ENCODE measurements around the gene PPM1H.

DNA sequence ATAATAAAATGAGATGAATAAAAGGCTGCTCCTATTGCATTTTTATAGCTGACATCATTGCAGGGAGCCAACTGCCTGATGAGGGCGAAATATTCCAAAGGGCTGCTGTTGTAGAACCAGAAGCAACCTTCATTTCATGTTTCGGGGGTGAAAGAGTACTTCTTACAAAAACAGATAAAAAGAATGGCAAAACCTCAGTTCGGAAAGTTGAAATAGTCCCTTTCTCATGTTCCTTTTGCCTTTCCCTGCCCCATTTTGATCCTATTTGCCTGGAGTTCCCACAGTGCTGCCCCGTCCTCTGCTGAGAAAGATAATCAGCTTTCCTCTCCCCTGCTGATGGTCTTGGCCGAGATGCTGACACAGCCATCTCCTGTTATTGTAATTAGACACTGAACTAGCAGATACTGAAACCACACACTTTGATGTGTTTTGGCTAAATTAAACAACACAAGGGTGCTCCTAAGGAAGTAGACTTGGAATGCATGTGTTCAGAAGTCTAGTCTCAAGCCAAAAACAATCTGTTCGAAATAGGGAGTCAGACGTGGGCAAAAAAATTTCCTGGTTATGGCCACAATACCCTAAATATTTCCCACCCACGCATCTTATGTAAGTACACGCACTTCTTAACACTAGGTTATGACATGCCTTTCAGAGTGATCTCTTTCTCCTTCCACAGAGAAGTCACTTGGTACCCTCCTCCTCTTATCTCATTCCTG, 117.2 kb downstream of the PPM1H start:
- TF ChIP-seq EZH2 (IDR thresholded peaks at IDR 0.05; ENCODE audit: borderline replicate concordance, low read length): no peak
- TF ChIP-seq, protein P1, sequence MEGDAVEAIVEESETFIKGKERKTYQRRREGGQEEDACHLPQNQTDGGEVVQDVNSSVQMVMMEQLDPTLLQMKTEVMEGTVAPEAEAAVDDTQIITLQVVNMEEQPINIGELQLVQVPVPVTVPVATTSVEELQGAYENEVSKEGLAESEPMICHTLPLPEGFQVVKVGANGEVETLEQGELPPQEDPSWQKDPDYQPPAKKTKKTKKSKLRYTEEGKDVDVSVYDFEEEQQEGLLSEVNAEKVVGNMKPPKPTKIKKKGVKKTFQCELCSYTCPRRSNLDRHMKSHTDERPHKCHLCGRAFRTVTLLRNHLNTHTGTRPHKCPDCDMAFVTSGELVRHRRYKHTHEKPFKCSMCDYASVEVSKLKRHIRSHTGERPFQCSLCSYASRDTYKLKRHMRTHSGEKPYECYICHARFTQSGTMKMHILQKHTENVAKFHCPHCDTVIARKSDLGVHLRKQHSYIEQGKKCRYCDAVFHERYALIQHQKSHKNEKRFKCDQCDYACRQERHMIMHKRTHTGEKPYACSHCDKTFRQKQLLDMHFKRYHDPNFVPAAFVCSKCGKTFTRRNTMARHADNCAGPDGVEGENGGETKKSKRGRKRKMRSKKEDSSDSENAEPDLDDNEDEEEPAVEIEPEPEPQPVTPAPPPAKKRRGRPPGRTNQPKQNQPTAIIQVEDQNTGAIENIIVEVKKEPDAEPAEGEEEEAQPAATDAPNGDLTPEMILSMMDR (conservative IDR thresholded peaks at IDR 0.05 in 1 of 2, IDR thresholded peaks at IDR 0.05 in 1 of 2; ENCODE audit: extremely low read depth in 1 of 2, insufficient read depth in 1 of 2, low read depth in 1 of 2, low read length in 2 of 2): no peak

Data from mammary epithelial cell (primary cell).